NOMO-1 (cell line): ENCODE data around the gene C1QTNF8.

Experiments
- DNase-seq, 2 experiments: peaks; one replicate each; lab custom pipeline; 2025; ENCODE audit not compliant: unreplicated experiment in 2 of 2; lab: John Stamatoyannopoulos, UW

C1QTNF8 gene

GRCh38 chr16:1112506-1113184, 16.6 kb upstream of the C1QTNF8 start:
- DNase-seq: no peak

- no peak for DNase-seq
These were observed 13.6 kb upstream of the C1QTNF8 start for GRCh38 chr16:1109648-1110047.

GRCh38 chr16:1108299-1109252, 12.5 kb upstream of the C1QTNF8 start:
- DNase-seq: no peak

GRCh38 chr16:1107731-1108130, 11.7 kb upstream of the C1QTNF8 start:
- no peak for DNase-seq

- DNase-seq: no peak
These were observed 11.1 kb upstream of the C1QTNF8 start for GRCh38 chr16:1107141-1107540.

- DNase-seq: no peak
These were observed 10.6 kb upstream of the C1QTNF8 start for GRCh38 chr16:1106659-1107058.

- peak; percentile 20 for DNase-seq
These were observed 10.0 kb upstream of the C1QTNF8 start for GRCh38 chr16:1105888-1106620.

GRCh38 chr16:1103636-1103980, 7.6 kb upstream of the C1QTNF8 start:
- no peak for DNase-seq

GRCh38 chr16:1102921-1103635, 7.0 kb upstream of the C1QTNF8 start:
- peak; percentile 5 to 33 for DNase-seq

GRCh38 chr16:1102333-1102700, 6.3 kb upstream of the C1QTNF8 start:
- no peak for DNase-seq

GRCh38 chr16:1101573-1102332, 5.7 kb upstream of the C1QTNF8 start:
- no peak for DNase-seq

GRCh38 chr16:1101133-1101532, 5.1 kb upstream of the C1QTNF8 start:
- no peak for DNase-seq

GRCh38 chr16:1100084-1100800, 4.2 kb upstream of the C1QTNF8 start:
- no peak for DNase-seq

- no peak for DNase-seq
These were observed 3.4 kb upstream of the C1QTNF8 start for GRCh38 chr16:1099189-1100083.

GRCh38 chr16:1098266-1098991, 2.4 kb upstream of the C1QTNF8 start:
- DNase-seq: no peak

- no peak for DNase-seq
These were observed 1.8 kb upstream of the C1QTNF8 start for GRCh38 chr16:1097800-1098199.

GRCh38 chr16:1097156-1097555, 1.1 kb upstream of the C1QTNF8 start:
- DNase-seq: no peak
